ENCODE results near the gene LRP1B.

GRCh38 chr2:141519906-141520305 is 610.9 kb downstream of the LRP1B start:
- TF ChIP-seq, protein P1, sequence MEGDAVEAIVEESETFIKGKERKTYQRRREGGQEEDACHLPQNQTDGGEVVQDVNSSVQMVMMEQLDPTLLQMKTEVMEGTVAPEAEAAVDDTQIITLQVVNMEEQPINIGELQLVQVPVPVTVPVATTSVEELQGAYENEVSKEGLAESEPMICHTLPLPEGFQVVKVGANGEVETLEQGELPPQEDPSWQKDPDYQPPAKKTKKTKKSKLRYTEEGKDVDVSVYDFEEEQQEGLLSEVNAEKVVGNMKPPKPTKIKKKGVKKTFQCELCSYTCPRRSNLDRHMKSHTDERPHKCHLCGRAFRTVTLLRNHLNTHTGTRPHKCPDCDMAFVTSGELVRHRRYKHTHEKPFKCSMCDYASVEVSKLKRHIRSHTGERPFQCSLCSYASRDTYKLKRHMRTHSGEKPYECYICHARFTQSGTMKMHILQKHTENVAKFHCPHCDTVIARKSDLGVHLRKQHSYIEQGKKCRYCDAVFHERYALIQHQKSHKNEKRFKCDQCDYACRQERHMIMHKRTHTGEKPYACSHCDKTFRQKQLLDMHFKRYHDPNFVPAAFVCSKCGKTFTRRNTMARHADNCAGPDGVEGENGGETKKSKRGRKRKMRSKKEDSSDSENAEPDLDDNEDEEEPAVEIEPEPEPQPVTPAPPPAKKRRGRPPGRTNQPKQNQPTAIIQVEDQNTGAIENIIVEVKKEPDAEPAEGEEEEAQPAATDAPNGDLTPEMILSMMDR (IDR thresholded peaks at IDR 0.05; ENCODE audit: low read depth, low read length, poor library complexity, severe bottlenecking), result no peak
- TF ChIP-seq EZH2phosphoT487 (IDR thresholded peaks at IDR 0.05; ENCODE audit: borderline replicate concordance, low read length), result no peak
